Cardiac septum (tissue), 1 donor: ENCODE measurements around the gene PAQR7. TPM values are rescaled to one million over a fixed set of nuclear protein-coding genes. Genes with fewer than 3 reads are reported as not detected.

Experiments used
- DNase-seq: peaks from one replicate; pipeline ENCODE4 v3.0.0-alpha.2; 2020; ENCODE audit warnings: low spot score
- intact Hi-C: fragments of 100-400 bp; cut with DNase I; formaldehyde crosslinking; loops from one replicate; pipeline ENCODE4 v1.14.0; 2022
- total RNA-seq: library from RNA; stranded (reverse); fragmentation: NEBNext Ultra II Directional; extraction: Animal tissue kit (Norgen Biotek cat#: 25700); gene quantifications from one replicate; pipeline ENCODE4 v1.2.1, GENCODE V29; 2021
- donor health status: DM: no; HTN: no; CAD: no.

The PAQR7 gene
- total RNA-seq, 1 donor from 2014 or later: 2.4 TPM

GRCh38 chr1:25904943-25905679 lies 29.6 kb upstream of the PAQR7 start:
- intact Hi-C loops: loop anchor here (2.0 kb wide), 1 partner anchor 94 kb away; the partner anchor contains the start of gene PAFAH2
- DNase-seq: peak; percentile 97

DNA sequence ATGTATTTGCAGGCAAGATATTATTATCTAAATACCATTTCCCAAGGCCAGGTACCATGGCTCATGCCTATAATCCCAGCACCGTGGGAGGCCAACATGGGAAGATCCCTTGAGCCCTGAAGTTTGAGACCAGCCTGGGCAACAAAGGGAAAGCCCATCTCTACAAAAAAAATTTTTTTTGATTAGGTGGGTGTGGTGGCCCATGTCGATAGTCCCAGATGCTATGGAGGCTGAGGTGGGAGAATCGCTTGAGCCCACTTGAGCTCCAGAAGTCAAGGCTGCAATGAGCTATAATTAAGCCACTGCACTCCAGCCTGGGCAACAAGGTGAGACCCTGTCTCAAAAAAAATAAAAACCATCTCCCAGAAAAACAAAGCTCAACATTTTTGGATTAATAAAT lies 28.5 kb upstream of the PAQR7 start:
- DNase-seq: no peak
- intact Hi-C loops: loop anchor here (2.0 kb wide), 2 partner anchors 79 to 95 kb away; partner anchors contain the start of gene PAFAH2

DNA sequence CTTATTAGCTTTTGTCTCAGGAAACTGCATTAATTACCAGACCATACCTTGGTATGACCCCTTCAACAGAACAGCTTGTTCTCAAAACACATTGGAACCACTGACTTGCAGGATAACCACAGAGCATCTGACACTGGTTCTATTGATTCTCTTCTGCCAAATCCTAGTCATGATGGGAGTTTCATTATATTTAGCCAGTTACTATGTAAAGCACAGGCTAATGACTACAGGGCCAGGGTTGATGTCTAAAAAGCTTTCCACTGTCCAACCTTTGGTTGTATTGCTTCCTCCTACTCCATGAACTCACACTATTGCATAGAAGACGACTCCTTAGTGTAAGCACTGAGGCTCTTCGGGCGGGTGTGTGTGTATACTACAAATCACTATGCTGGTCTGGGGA lies 27.0 kb upstream of the PAQR7 start:
- intact Hi-C loops: loop anchor here (2.0 kb wide), 1 partner anchor 78 kb away; no protein-coding TSS in a partner anchor
- no peak for DNase-seq

DNA sequence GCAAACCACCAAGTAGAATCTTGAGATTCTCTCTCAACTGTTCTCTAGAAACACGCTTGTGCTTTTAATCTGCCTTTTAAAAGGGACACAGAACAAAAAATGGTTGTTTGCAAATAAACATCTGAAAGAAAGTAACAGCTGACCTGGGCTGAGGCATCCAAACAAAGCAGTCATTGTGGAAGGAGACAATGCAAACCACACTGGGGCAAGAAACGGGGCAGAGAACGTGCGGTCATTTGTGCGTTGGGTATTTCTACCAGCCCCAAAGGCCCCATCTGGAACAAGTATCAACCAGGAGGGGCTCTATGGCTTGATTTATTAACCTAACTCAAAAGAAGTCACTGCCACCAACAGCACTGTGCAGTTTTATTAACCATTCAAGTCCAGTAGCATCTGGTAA lies 24.7 kb upstream of the PAQR7 start:
- no peak for DNase-seq
- intact Hi-C loops: no loop called here

GRCh38 chr1:25899792-25900191 lies 24.3 kb upstream of the PAQR7 start:
- DNase-seq: no peak
- intact Hi-C loops: loop anchor here (5.0 kb wide), 1 partner anchor 248 kb away; no protein-coding TSS in a partner anchor

GRCh38 chr1:25898223-25899015 lies 22.9 kb upstream of the PAQR7 start:
- intact Hi-C loops: loop anchor here (5.0 kb wide), 1 partner anchor 249 kb away; no protein-coding TSS in a partner anchor
- DNase-seq: no peak

DNA sequence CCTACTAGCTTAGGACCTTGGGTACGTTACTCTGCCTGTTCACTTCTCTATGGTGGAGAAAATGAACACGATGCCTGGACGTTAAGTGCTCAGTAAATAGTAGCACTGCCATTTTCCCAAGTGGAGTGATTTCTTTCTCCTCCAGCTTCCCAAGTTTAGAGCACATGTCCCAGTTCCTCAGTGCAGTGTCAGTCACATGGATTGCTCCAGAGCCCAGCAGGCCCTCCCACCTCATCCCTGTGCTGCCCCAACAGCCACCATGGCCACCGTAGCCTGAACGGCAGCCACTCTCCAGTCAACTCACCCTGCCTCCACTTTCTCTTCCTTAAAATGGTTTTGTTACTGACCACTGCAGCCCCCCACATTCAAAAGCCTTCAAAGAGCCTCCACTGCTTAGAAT lies 22.2 kb upstream of the PAQR7 start:
- intact Hi-C loops: loop anchor here (5.0 kb wide), 1 partner anchor 250 kb away; no protein-coding TSS in a partner anchor
- no peak for DNase-seq

- intact Hi-C loops: loop anchor here (5.0 kb wide), 1 partner anchor 251 kb away; no protein-coding TSS in a partner anchor
- DNase-seq: no peak
Measured at GRCh38 chr1:25896266-25896665, 20.8 kb upstream of the PAQR7 start.

DNA sequence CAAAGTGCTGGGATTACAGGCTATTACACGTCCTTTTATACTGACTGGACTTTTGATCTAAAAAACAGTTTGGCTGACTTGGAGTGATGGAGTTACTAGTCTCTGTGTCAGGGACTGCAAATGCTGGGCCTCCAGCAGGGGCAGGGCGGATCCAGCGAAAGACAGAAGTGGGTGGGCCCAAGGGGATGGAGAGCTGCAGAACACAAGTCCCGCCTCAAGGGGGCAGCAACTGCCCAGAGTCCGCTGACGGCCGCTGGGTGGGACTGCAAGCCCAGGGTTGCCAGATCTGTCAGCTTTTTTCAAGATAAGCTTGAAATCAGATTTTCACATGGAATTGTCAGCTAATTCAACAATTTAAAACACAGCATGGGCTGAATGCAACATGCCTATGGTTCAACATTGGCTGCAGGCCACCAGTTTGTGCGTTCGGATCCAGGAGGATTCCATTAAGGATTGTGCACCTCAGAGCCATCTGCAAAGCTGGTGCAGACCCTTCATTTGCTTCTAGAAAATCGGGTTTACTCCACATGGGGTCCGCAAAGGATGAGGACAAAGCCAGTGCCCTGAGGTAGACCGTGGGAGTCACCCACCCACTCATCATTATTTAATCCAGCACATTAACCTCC lies 20.0 kb upstream of the PAQR7 start:
- peak; percentile 91 for DNase-seq
- intact Hi-C loops: loop anchor here (1.0 to 5.0 kb wide), 2 partner anchors 103 to 252 kb away; partner anchors contain the start of gene PAFAH2

GRCh38 chr1:25893116-25893515 lies 17.6 kb upstream of the PAQR7 start:
- intact Hi-C loops: no loop called here

DNA sequence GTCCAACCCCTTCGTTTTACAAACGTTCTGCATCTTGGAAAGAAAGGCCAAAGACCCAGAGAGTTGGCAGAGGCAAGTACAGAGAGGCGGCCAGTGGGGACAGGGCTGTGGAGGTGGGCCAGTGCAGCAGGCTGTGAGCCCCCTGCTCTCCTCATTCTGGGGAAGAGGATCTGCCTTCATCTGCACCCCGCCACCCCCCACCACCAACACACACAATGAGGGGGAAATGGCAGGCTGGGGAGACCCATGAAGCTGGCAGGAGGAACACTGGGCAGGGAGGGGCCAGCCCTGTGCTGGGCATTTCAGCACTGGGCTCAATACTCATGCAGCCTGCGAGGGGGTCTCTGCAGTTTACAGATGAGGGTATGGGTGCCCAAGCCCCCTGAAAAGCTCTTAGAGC lies 16.1 kb upstream of the PAQR7 start:
- intact Hi-C loops: no loop called here
- no peak for DNase-seq

More at GRCh38 chr1:25893116-25893515, 17.6 kb upstream of the PAQR7 start:
- DNase-seq: no peak

DNA sequence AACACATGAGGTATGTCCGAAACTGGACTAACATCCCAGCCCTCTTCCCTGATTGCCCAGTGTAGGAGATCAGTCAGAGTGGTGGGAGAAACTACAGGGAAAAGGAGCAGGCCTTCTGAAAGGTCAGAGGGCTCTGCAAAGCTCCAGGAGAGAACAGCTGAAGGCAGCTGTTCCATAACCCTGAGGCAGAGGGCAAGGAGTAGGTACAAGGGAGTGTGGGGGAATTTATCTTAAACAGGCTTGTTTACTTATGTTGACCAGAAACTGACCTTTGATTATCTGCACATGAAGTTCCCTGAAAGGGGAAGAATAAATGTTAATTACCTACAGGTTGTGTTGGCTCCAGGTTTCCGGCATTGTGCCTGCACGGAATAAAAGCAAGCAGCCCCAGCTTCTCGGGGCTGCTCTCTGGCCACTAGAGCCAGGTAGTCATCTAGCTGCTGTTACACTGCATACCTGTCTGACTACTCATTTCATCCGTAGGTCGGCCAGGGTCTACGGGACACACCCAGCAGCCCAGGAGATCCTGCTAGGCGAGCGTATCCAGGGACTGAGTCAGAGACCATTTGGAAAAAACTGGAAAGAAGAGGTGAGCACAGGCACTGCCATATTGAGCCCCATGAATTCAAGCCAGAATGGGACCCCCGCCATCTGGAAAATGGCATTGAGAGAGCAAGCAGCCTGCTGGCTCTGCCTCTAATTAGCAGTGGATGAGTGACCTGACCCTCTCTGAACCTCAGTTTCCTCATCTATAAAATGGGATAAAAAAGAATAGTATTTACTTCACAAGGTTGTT lies 14.9 kb upstream of the PAQR7 start:
- intact Hi-C loops: no loop called here
- DNase-seq: no peak

GRCh38 chr1:25889470-25889869 lies 14.0 kb upstream of the PAQR7 start:
- intact Hi-C loops: no loop called here
- DNase-seq: no peak

DNA sequence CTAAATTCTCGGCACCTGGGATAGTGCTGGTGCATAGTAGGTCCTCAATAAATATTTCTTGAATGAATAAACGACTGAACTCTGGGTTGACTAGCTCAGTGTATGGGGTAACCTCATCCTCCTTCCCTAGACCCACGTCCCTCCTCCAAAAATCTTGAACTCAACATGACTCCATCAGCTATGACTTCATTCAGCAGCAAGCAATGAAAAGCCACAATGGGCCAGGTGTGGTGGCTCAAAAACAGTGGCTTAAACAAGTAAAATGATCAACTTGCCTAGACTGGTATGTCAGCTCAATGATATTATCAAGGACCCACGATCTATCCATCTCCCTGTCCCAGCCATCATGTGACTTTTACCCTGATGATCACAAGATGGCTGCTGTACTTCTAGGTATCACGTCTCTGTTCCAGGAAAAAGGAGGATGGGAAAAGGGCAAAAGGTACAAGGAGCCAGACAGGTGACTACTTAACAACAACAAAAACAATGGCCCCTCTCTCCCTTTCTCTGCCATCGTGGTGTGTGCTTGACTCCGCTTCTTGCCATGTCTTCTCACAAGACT lies 13.0 kb upstream of the PAQR7 start:
- intact Hi-C loops: no loop called here
- DNase-seq: no peak

GRCh38 chr1:25885602-25886001 lies 10.1 kb upstream of the PAQR7 start:
- intact Hi-C loops: no loop called here
- no peak for DNase-seq

GRCh38 chr1:25881266-25881665 lies 5.8 kb upstream of the PAQR7 start:
- DNase-seq: no peak
- intact Hi-C loops: no loop called here

DNA sequence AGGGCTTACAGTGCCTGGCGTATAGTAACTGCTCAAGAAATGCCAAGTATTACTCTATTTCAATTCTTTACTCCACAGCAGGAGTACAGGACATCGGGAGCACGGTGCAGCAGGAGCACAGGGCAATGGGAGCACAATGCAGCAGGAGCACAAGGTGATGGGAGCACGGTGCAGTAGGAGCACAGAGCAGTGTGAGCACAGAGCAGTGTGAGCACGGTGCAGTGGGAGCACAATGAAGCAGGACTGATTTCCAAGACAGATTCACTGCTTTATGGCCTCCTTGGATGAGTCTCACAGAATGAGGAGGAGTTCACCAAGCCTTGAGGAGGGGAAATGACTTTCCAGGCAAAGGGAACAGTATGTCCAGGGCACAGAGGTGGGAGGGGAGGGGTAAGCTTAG lies 5.0 kb upstream of the PAQR7 start:
- no peak for DNase-seq
- intact Hi-C loops: no loop called here

- no peak for DNase-seq
- intact Hi-C loops: no loop called here
Measured at GRCh38 chr1:25879675-25880074, 4.2 kb upstream of the PAQR7 start.

DNA sequence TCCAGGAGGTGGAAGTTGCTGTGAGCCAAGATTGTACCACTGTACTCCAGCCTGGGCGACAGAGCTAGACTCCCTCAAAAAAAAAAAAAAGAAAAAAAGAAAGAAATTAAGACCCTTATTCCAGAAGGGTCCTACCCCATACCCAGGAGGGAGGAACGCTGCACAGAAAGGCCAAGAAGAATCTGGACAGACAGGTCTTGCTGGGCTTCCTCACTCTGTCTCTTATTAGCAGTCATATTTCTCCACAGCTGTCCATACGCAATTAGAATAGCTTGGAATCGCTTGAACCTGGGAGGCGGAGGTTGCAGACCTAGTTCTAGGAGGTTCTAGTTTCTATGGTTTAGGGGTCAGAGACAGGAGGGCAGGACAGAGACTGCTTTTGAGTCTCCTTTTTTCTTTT lies 3.2 kb upstream of the PAQR7 start:
- intact Hi-C loops: no loop called here
- no peak for DNase-seq
